Uterus (tissue), 4 donors: Measurements from ENCODE around the gene HIVEP3. TPM values are rescaled to one million over a fixed set of nuclear protein-coding genes. Genes with fewer than 3 reads are reported as not detected.

ENCODE experiments used
- DNase-seq, 2 donors: peaks; one replicate each; pipeline ENCODE4 v3.0.0-alpha.2; 2019 to 2020
- H3K27ac ChIP-seq, 2 donors: fragments of 200-600 bp; sonication (generic); 1 replicate in 1 of 2; 2 replicates in 1 of 2; pipeline ENCODE4 v1.5.1; 2016 to 2018
- H3K27me3 ChIP-seq, 2 donors: fragments of 200-600 bp; sonication (generic); one replicate each; pipeline ENCODE4 v1.5.1; 2018 to 2019; ENCODE audit warnings: control low read depth in 1 of 2
- H3K36me3 ChIP-seq, 2 donors: fragments of 200-600 bp; sonication (generic); one replicate each; pipeline ENCODE4 v1.5.1; 2019; ENCODE audit warnings: control low read depth in 1 of 2
- H3K4me1 ChIP-seq, 2 donors: fragments of 200-600 bp; sonication (generic); one replicate each; pipeline ENCODE4 v1.5.1; 2018 to 2019; ENCODE audit warnings: control low read depth in 1 of 2
- H3K4me3 ChIP-seq, 2 donors: fragments of 200-600 bp; sonication (generic); 1 replicate in 1 of 2; 2 replicates in 1 of 2; pipeline ENCODE4 v1.5.1; 2018 to 2019; ENCODE audit warnings: mild to moderate bottlenecking in 1 of 2
- H3K9me3 ChIP-seq, 2 donors: fragments of 200-600 bp; sonication (generic); one replicate each; pipeline ENCODE4 v1.5.1; 2019; ENCODE audit warnings: control low read depth in 1 of 2
- CTCF ChIP-seq, 4 experiments: fragments of 200-600 bp in 2 of 4; fragments of 450-650 bp in 2 of 4; sonication (generic) in 2 of 4; IDR thresholded peaks; one replicate each; pipeline ENCODE4 v1.5.1; 2016 to 2019; ENCODE audit warnings: antibody characterized with exemption in 4 of 4, mild to moderate bottlenecking in 2 of 4, moderate library complexity in 1 of 4
- POLR2A ChIP-seq, 2 donors: fragments of 450-650 bp; IDR thresholded peaks; one replicate each; pipeline ENCODE4 v1.6.1; 2016; ENCODE audit warnings: antibody characterized with exemption in 2 of 2, mild to moderate bottlenecking in 1 of 2, moderate library complexity in 1 of 2
- intact Hi-C: fragments of 100-400 bp; cut with DNase I; formaldehyde crosslinking; loops from one replicate; pipeline ENCODE4 v1.15.1; 2023; ENCODE audit warnings: low total_unique reads
- total RNA-seq, 4 donors: library from RNA; depleted of rRNA in 3 of 4; stranded (reverse); fragments of >200 nt in 3 of 4; gene quantifications; one replicate each; pipeline versions ENCODE4 v1.1.0 to v1.2.4, GENCODE V29; 2014 to 2023
- donor health status: DM: yes; HTN: yes; CAD: no.

The HIVEP3 gene
- total RNA-seq, 4 donors from 2014 or later, result 0.51 to 7.6 (median 2.9) TPM

GRCh38 chr1:41599912-41600311 is 318.8 kb downstream of the HIVEP3 start:
- Histone ChIP-seq H3K27me3 (no peaks in the 10 kb centered on the region), H3K4me1 (no peaks in the 10 kb centered on the region), H3K4me3 (no peak overlapping the region), H3K27ac (no peak overlapping the region), H3K36me3 (no peaks in the 10 kb centered on the region), H3K9me3 (no peaks in the 10 kb centered on the region)
- no peak for TF ChIP-seq POLR2A (IDR thresholded peaks at IDR 0.05)
- peak; percentile 6 to 28 (median 14) for TF ChIP-seq CTCF (IDR thresholded peaks at IDR 0.05)
- intact Hi-C loops, result no loop called here
- DNase-seq, result no peak

GRCh38 chr1:41598325-41598724 is 320.4 kb downstream of the HIVEP3 start:
- H3K9me3 ChIP-seq, result no peaks in the 10 kb centered on the region
- TF ChIP-seq POLR2A (IDR thresholded peaks at IDR 0.05) (no peak), CTCF (IDR thresholded peaks at IDR 0.05) (no peak)
- DNase-seq, result no peak
- H3K4me1 ChIP-seq, result no peaks in the 10 kb centered on the region
- intact Hi-C loops, result no loop called here
- no peak overlapping the region for H3K4me3 ChIP-seq
- H3K27ac ChIP-seq, result no peak overlapping the region
- H3K27me3 ChIP-seq, result no peaks in the 10 kb centered on the region
- no peaks in the 10 kb centered on the region for H3K36me3 ChIP-seq

DNA sequence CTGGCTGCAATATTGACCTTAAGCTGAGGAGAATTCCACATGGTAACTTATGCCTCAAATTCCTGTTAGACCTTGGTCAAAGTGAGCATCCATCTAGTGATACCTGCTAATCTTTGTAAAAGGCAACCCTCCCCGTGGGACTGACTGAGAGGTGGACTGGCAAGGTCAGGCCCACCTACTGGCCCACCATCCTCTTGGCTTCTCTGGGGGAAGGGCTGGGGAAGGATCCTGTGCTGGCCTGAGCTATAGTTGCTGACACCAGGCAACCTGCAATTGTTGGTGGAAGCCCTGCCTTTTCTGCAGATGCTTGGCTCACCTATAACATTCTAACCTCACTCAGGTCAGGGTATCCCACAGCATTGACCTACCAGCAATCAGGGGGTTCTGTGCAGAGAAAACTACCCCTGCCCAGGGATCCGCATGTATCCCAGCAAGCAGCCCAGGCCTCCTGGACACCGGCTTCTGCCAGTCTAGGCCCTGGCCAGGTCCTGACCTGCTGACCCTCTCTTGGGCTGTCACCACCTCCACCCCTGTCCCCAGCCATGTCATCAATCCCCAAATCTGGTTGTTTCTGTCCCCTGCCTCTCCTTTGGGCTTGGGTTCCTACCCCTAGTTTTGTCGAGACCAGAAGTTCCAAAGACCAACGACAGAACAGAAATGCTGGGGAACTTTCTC is 326.1 kb downstream of the HIVEP3 start:
- TF ChIP-seq POLR2A (IDR thresholded peaks at IDR 0.05) (no peak), CTCF (IDR thresholded peaks at IDR 0.05) (no peak)
- no peaks in the 10 kb centered on the region for H3K4me1 ChIP-seq
- no peaks in the 10 kb centered on the region for H3K9me3 ChIP-seq
- no peak overlapping the region for H3K27ac ChIP-seq
- H3K27me3 ChIP-seq, result no peaks in the 10 kb centered on the region
- no peaks in the 10 kb centered on the region for H3K36me3 ChIP-seq
- no peak for DNase-seq
- intact Hi-C loops, result no loop called here
- no peak overlapping the region for H3K4me3 ChIP-seq

GRCh38 chr1:41591891-41592290 is 326.8 kb downstream of the HIVEP3 start:
- no peak overlapping the region for H3K4me3 ChIP-seq
- TF ChIP-seq POLR2A (IDR thresholded peaks at IDR 0.05) (no peak), CTCF (IDR thresholded peaks at IDR 0.05) (no peak)
- no peaks in the 10 kb centered on the region for H3K4me1 ChIP-seq
- no peak for DNase-seq
- no peak overlapping the region for H3K27ac ChIP-seq
- H3K9me3 ChIP-seq, result no peaks in the 10 kb centered on the region
- intact Hi-C loops, result no loop called here
- H3K27me3 ChIP-seq, result no peaks in the 10 kb centered on the region
- no peaks in the 10 kb centered on the region for H3K36me3 ChIP-seq

DNA sequence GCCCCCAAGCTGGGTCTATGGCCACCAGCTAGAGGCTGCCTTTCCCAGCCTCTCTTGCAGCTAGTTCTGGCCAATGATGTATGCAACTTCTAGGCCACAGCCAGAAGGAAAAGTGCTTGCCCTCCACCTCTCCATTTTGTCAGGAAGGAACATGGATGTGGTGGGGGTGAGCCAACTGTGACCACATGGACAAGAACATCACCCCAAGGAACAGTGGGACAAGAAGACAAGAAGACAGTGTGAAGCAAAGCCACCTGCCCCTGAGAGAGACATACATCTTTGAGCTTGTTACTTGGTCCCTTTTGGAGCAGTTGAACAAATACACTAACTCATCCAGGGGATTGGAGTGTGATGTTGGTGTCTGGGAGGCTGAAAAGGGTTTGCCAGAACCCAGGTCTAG is 328.4 kb downstream of the HIVEP3 start:
- Histone ChIP-seq H3K27me3 (no peaks in the 10 kb centered on the region), H3K36me3 (no peaks in the 10 kb centered on the region), H3K4me1 (no peaks in the 10 kb centered on the region), H3K9me3 (no peaks in the 10 kb centered on the region), H3K27ac (no peak overlapping the region), H3K4me3 (no peak overlapping the region)
- DNase-seq, result no peak
- intact Hi-C loops, result no loop called here
- TF ChIP-seq POLR2A (IDR thresholded peaks at IDR 0.05), result no peak
- TF ChIP-seq CTCF (IDR thresholded peaks at IDR 0.05), result no peak
